NOMO-1 treated with DMSO at 0.1 percent for 48 hours (cell line): ENCODE results near the gene SNAP91.
"Not testable (repeated sequence)": the region's sequence is repeated elsewhere in the genome, so short reads cannot be mapped to it uniquely, and the experiment has no call there.

Experiments used
- DNase-seq: peaks from one replicate; lab custom pipeline; 2025; ENCODE audit not compliant: unreplicated experiment; lab: John Stamatoyannopoulos, UW

Gene SNAP91

GRCh38 chr6:83708970-83709747 lies at the start of gene SNAP91:
TSS of gene SNAP91 (minus strand) at chr6:83709101. CDS start at chr6:83707927, 1,174 bp downstream.
- DNase-seq: no peak

DNA sequence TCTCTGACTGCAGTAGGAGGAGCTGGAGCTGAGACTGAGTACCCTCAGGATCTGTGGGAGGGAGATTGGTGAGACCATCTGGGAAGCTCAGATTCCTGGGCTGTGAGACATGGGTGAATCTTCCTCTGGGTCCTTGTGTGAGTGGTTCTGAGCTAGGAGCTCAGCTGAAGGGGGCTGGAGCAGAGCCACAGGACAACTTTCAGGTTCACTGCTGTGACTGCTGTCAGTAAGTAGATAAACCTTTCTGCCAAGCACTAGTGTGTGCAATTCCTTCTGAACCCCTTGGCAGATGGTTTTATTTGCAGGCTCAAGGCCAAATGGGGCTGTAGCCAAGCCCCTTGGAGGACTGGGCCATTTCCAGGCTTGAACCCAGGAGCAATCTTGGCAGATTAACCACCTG lies 49.6 kb upstream of the SNAP91 start:
- DNase-seq: no peak

DNA sequence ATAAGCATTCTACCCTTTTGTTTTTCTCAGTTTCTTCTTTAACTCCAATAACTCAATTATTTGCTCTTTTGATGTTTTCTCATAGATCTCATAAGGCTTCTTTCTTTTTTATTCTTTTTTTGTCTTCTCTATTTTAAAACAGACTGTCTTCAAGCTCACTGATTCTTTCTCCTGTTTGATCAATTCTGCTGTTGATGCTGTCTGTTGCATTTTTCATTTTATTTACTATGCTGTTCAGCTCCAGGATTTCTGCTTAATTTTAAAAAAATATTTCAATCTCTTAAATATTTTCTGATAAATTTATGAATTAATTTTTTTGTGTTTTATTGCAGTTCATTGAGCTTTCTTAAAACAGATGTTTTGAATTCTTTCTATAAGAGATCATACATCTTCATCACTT lies 48.1 kb upstream of the SNAP91 start:
- no peak for DNase-seq

- no peak for DNase-seq
These were observed 47.7 kb upstream of the SNAP91 start for GRCh38 chr6:83756565-83756964.

- not testable (repeated sequence) for DNase-seq
These were observed 43.5 kb upstream of the SNAP91 start for GRCh38 chr6:83752375-83752774.

GRCh38 chr6:83741089-83741488 lies 32.2 kb upstream of the SNAP91 start:
- DNase-seq: no peak

GRCh38 chr6:83735461-83735860 lies 26.6 kb upstream of the SNAP91 start:
- no peak for DNase-seq

- no peak for DNase-seq
These were observed 21.0 kb upstream of the SNAP91 start for GRCh38 chr6:83729871-83730270.

DNA sequence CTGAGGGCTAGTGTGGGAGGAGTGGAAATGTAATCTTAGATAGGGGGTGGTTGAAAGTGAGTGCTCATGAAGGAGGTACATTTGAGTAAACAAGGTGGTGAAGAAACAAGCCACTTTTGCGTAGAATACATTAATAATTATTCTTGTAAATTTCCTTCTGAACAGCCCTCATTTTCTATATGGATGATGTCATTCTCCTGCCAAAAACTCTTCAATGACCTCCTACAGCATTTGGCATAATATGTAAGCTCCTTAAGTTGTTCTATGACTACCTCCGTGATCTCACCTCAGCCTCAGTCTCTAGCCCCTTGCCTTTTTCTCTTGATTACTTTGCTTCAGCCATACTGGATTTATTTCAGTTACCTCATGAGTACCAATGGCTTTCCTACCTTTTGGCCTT lies 14.0 kb upstream of the SNAP91 start:
- DNase-seq: no peak

- no peak for DNase-seq
These were observed 8.9 kb upstream of the SNAP91 start for GRCh38 chr6:83717809-83718208.

GRCh38 chr6:83711958-83712357 lies 3.1 kb upstream of the SNAP91 start:
- peak; percentile 19 for DNase-seq

DNA sequence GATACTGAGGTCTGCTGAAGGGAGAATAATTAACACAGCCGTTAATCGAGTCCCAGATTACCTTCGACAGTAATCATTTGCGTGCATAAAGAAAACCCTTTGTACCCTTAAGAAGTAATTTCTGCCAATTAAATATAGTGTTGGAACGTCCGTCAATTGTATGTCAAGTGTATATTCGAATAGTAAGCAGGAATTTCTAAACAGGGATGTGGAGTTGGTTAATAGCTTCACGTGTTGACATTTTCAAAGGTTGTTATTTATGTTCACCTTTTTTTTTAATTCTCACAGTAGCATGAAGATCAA lies 798 bp upstream of the SNAP91 start:
- no peak for DNase-seq

DNA sequence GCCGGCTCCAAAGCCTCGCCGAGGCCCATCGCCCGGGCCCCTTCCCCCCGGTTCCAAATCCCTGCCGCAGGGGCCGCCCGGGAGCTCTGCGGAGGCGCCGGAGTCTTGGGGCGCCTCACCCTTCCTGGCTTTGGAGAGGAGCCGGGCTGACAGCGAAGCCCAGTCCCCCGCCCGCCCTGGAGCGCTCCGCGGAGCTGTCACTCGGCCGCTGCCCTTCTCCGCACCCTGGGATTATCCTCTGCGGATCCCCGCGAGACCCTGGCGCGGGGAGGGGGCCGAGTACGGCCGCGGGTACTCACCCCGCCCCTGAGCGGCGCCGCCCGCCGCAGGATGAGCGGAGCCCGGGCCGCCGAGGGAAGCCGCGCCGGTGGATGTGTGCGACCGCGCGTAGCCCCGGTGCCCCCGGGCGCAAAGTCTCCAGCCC lies 343 bp downstream of the SNAP91 start:
- DNase-seq: no peak

GRCh38 chr6:83707829-83708545 lies 914 bp downstream of the SNAP91 start:
- DNase-seq: no peak

GRCh38 chr6:83702749-83703148 lies 6.2 kb downstream of the SNAP91 start:
- no peak for DNase-seq

GRCh38 chr6:83702077-83702476 lies 6.8 kb downstream of the SNAP91 start:
- no peak for DNase-seq

DNA sequence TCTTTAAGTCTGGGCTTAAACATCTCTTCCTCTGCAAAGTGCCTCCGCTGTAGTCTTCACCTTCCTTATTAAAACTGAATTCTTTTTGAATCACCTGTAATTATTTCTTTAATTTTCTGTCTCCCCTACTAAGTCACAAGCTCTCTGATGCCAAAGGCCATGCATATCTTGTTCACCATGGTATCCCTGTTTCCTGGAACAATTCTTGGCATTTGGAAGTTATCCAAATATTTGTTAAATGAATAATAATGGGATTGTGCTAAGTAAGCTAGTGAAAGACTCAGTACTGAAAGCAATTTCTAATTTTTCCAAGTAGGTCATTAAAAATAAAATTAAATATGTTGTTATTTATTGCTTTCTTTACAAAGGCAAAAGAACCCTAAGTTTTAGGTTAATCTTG lies 12.2 kb downstream of the SNAP91 start:
- no peak for DNase-seq

DNA sequence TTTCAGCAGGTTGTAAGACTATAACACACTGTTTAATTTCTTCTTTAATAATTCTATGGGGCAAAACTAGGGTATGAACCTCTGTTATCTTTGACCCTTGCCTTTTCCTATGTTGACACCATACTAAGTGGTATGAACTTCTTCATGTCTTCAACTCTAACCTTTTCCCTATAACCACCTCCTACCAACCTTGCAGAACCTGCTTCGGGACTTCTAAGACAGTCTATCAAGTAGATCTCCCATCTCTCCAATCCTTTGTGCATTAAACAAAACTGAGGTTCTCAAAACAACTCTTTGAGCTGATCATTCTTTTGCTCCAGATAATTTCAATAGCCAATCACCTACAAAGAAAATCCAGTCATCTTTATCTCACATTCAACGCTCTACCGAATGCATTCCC lies 23.4 kb downstream of the SNAP91 start:
- no peak for DNase-seq

DNA sequence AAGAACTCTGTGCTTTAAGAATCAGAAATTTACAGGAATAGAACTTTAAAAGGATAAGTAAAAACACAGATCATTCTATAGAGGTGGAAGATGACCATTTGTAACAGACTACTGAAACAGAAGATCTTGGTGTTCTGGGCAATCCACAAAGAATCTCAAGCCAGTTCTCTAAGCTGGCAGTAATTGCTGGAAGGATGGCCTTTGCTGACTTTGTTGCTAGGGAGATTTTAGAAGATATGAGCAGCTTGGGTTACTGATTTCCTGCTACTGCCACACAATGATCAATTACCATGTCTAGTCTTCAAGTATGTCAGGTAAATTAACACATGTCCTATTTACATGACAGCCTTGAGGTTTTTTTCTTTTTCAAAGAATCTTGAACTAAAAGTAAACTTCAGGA lies 31.1 kb downstream of the SNAP91 start:
- no peak for DNase-seq

- no peak for DNase-seq
These were observed 70.9 kb downstream of the SNAP91 start for GRCh38 chr6:83637953-83638352.

GRCh38 chr6:83636800-83637199 lies 72.1 kb downstream of the SNAP91 start:
- DNase-seq: no peak

GRCh38 chr6:83633609-83634008 lies 75.3 kb downstream of the SNAP91 start:
- no peak for DNase-seq

- DNase-seq: no peak
These were observed 75.8 kb downstream of the SNAP91 start for GRCh38 chr6:83633149-83633548.
